ENCODE results near the gene MGAT3.

- TF ChIP-seq CTCF (IDR thresholded peaks at IDR 0.05; ENCODE audit: poor library complexity, severe bottlenecking) (no peak), EP300 (conservative IDR thresholded peaks at IDR 0.05; ENCODE audit: poor library complexity, severe bottlenecking) (no peak), POLR2AphosphoS5 (IDR thresholded peaks at IDR 0.05) (no peak)
Measured at GRCh38 chr22:39497429-39497828, 40.6 kb downstream of the MGAT3 start.

Measured in neural cell (in vitro differentiated cells).